IPS DF 6.9 (cell line): ENCODE results near the gene ELFN2.
A peak's percentile ranks its signal among the peaks of the same experiment; 100 is the strongest.

Experiments used
- DNase-seq: peaks from one replicate; pipeline ENCODE4 v3.0.0-alpha.2; 2013; ENCODE audit warnings: low read depth, low spot score
- H3K27ac ChIP-seq: one replicate; pipeline ENCODE4 v1.5.1; 2013; ENCODE audit warnings: low read length, control low read depth
- H3K27me3 ChIP-seq: 2 replicates; pipeline ENCODE4 v1.6.1; 2013; ENCODE audit warnings: mild to moderate bottlenecking, low read length; ENCODE audit not compliant: control insufficient read depth, insufficient read depth
- H3K36me3 ChIP-seq: 2 replicates; pipeline ENCODE4 v1.6.1; 2013; ENCODE audit warnings: low read length; ENCODE audit not compliant: control insufficient read depth, insufficient read depth
- H3K4me1 ChIP-seq: 2 replicates; pipeline ENCODE4 v1.6.1; 2013; ENCODE audit warnings: low read length; ENCODE audit not compliant: control insufficient read depth, insufficient read depth
- H3K4me3 ChIP-seq: 2 replicates; pipeline ENCODE4 v1.5.1; 2013; ENCODE audit warnings: mild to moderate bottlenecking, low read length
- H3K9me3 ChIP-seq: 2 replicates; pipeline ENCODE4 v1.6.1; 2013; ENCODE audit warnings: low read length, inconsistent platforms; ENCODE audit not compliant: control insufficient read depth, insufficient read depth
- WGBS: extraction: QIAGEN DNeasy Blood & Tissue Kit; methylation state at CpG from one replicate; pipeline ENCODE4 v1.1.7; 2013; ENCODE audit warnings: mixed read lengths, missing lambda C conversion rate; ENCODE audit not compliant: insufficient read length, insufficient coverage; 5-methylcytosine and 5-hydroxymethylcytosine counted together

The ELFN2 gene

GRCh38 chr22:37427711-37428635, 694 bp upstream of the ELFN2 start:
- DNase-seq = no peak
- Histone ChIP-seq H3K4me3 (peak overlapping the region; percentile 49; the same call in 1 of the 2 replicates), H3K27ac (no peak overlapping the region), H3K27me3 (peaks cover 25% of the 10 kb centered on the region), H3K9me3 (no peaks in the 10 kb centered on the region), H3K4me1 (peaks cover 8% of the 10 kb centered on the region; the same call in 1 of the 2 replicates), H3K36me3 (no peaks in the 10 kb centered on the region)
- WGBS = no CpG with 5 or more reads among the region's 59 CpGs

DNA sequence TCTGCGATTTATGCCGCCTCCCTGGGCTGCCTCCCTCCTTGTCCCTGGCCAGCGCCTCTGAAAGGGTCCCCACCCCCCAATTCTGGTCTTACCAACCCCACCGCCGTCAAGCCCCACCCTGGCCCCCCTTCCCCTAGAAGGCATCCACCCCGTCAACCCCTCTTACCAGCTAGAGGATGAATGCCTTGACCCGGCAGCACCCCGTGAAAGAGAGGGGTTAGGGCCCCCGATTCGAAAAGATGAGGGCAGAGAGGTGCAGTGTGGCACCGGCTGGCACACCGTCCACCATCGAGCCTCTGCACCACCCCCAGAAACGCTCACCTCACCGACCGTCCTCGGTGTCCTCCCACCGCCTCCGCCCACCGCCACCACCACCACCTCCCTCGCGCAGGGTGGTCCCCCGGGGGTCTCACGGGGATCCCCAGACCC, 559 bp downstream of the ELFN2 start:
- no CpG with 5 or more reads among the region's 24 CpGs for WGBS

DNA sequence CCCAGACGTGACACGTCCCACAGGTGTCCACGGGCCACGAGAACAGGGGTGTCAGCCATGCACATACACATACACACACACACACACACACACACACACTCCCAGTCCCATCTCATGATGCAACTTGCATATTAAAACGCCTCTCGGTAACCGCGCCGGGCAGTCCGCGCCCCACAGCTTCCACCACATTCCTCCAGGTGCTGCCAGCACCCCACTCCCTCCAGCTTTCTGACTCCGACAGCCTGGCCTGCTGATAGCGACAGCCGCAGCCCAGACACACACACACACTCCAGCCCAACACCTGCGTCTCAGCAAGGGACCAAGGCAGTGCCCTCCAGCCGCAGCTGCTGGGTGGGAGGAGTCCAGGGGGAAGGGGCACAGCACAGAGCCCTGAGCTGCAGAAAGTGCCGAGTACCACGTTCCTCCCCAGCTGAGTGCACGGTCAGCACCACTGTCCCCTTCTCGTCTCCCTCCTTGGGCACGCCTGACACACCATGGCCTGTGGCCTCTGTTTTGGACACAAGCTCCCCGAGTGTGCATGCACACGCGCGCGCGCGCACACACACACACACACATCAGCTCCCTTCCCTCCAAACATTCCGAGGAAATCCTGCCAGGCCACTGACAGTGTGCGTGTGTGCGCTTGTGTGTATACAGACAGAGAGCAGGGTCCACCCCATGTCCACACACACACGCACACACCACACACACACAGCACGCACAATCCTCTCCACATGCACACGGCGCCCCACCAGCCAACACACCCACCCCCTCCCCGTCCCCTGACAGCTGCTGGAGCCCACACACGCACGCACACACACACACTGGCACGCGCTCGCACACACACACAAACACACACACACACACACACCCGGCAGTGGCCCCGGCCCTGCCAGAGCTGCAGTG, 1.2 kb downstream of the ELFN2 start:
- H3K4me3 ChIP-seq = peak overlapping the region; percentile 0; the same call in 1 of the 2 replicates
- DNase-seq = no peak
- no CpG with 5 or more reads among the region's 43 CpGs for WGBS
- no peaks in the 10 kb centered on the region for H3K9me3 ChIP-seq
- H3K27ac ChIP-seq = no peak overlapping the region
- no peaks in the 10 kb centered on the region for H3K36me3 ChIP-seq
- peaks cover 25% of the 10 kb centered on the region for H3K27me3 ChIP-seq
- peaks cover 8% of the 10 kb centered on the region; the same call in 1 of the 2 replicates for H3K4me1 ChIP-seq

More for the DNA sequence above, 559 bp downstream of the ELFN2 start:
- DNase-seq = no peak
- Histone ChIP-seq H3K27ac (no peak overlapping the region), H3K27me3 (peaks cover 25% of the 10 kb centered on the region), H3K9me3 (no peaks in the 10 kb centered on the region), H3K4me3 (peak overlapping the region; percentile 49; the same call in 1 of the 2 replicates), H3K4me1 (peaks cover 8% of the 10 kb centered on the region; the same call in 1 of the 2 replicates), H3K36me3 (no peaks in the 10 kb centered on the region)

DNA sequence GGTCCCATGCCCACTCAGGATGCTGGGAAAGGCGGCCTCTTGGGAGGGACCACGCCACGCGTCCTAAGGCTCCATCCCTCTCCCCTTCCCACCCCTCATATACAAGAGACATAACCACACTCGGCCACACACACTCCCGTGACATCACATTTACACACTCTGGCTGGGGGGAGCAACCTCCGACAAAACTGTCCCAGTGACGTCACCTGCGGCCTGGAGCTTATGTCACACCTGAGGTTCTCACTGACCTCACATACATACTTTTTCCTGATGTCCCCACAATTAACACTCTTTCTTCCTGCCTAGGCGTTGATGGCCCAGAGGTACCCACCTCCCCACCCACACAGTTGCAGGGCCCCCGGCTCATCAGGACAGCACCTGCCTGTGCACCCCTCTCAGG, 1.9 kb downstream of the ELFN2 start:
- WGBS = no CpG with 5 or more reads among the region's 11 CpGs
- Histone ChIP-seq H3K4me3 (no peak overlapping the region), H3K9me3 (no peaks in the 10 kb centered on the region), H3K4me1 (peaks cover 10% of the 10 kb centered on the region), H3K27ac (no peak overlapping the region), H3K36me3 (no peaks in the 10 kb centered on the region), H3K27me3 (peaks cover 25% of the 10 kb centered on the region)
- no peak for DNase-seq

DNA sequence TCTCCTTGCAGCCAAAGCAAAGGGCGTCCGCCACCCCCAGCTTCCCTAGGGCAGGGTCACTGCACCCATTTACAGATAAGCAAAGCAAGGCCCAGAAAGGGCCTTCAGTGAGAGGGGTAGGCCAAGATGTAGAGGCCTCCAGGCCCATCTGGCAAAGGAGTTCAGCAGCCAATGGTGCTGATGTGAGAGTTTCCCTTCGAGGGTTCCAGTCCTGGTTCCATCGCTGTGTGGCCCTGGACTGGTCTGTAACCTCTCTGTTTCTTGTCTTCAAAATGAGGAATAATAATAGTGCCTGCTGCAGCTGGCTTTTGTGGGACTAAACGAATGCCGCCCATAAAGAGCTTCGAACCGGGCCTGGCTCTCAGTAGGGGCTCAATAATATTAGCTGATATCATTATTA, 4.0 kb downstream of the ELFN2 start:
- no peak overlapping the region for H3K27ac ChIP-seq
- H3K27me3 ChIP-seq = peaks cover 19% of the 10 kb centered on the region
- H3K9me3 ChIP-seq = no peaks in the 10 kb centered on the region
- no CpG with 5 or more reads among the region's 8 CpGs for WGBS
- no peak overlapping the region for H3K4me3 ChIP-seq
- DNase-seq = no peak
- no peaks in the 10 kb centered on the region for H3K36me3 ChIP-seq
- H3K4me1 ChIP-seq = peaks cover 14% of the 10 kb centered on the region

DNA sequence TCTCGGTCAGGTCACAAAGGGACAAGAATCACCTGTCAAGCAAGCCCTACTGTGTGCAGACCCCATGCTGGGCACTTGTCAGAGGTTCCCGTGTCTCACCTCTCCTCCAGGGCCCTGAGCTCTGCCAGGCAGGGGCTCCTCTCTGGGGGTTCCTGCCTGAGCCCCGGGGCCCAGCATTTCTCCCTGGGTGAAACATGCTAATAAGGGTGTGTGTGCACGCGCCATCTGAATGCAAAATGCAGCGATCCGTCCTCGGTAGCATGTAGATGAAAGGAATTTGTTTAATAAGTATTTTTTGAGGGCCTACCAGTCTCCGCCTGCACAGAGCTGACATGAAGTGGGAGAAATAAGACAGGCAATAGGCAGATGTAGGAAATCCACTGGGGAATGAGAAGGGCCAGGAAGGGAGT, 5.8 kb downstream of the ELFN2 start:
- Histone ChIP-seq H3K4me1 (peaks cover 14% of the 10 kb centered on the region), H3K27me3 (peaks cover 7% of the 10 kb centered on the region), H3K36me3 (no peaks in the 10 kb centered on the region), H3K4me3 (no peak overlapping the region), H3K27ac (no peak overlapping the region), H3K9me3 (no peaks in the 10 kb centered on the region)
- WGBS = no CpG with 5 or more reads among the region's 9 CpGs
- DNase-seq = no peak

DNA sequence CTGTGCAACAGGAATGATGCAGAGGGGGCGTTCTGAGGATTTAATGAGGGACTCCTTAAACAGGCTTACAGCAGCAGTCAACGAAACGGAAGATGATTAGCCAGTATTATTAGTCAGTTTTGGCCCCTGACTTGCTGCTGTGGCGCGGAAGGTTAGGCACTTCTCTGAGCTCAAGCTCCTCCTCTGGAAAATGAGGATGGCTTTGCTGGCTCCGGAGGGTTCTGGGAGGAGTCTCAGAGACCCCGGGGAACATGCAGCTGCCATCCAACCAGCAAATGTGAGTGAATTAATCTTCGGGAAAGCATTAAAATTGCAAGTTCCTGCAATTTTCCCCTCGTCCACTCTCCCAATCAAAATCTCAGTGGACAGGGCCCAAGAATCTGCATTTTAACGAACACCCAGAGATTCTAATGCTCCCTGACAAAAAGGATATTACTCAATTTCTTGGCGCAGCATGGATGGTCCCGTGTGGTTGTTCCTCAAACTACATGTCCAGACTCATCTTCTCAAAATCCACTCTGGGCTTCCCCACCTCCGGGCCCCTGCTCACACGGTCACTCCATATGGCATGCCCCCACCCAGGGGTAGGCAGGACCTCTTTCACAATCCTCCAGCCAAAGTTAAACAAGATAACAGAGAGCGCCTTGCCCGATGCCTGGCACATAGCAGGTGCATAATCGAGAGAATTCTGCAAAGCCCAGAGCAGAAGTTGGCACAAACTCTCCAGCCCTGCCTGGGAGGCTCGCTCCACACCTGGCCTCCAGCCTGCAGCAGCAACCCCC, 6.4 kb downstream of the ELFN2 start:
- no CpG with 5 or more reads among the region's 18 CpGs for WGBS
- H3K27me3 ChIP-seq = peaks cover under 1% of the 10 kb centered on the region; the same call in 1 of the 2 replicates

GRCh38 chr22:37419969-37420685, 7.2 kb downstream of the ELFN2 start:
- Histone ChIP-seq H3K9me3 (no peaks in the 10 kb centered on the region), H3K4me3 (peak overlapping the region; percentile 31; the same call in 1 of the 2 replicates), H3K36me3 (no peaks in the 10 kb centered on the region), H3K4me1 (peaks cover 6% of the 10 kb centered on the region), H3K27ac (no peak overlapping the region), H3K27me3 (no peaks in the 10 kb centered on the region; the same call in 1 of the 2 replicates)
- WGBS = no CpG with 5 or more reads among the region's 70 CpGs
- no peak for DNase-seq

More for the DNA sequence above, 6.4 kb downstream of the ELFN2 start:
- peak overlapping the region; percentile 31; the same call in 1 of the 2 replicates for H3K4me3 ChIP-seq
- DNase-seq = no peak
- H3K9me3 ChIP-seq = no peaks in the 10 kb centered on the region
- H3K4me1 ChIP-seq = peaks cover 9% of the 10 kb centered on the region
- no peaks in the 10 kb centered on the region for H3K36me3 ChIP-seq
- no peak overlapping the region for H3K27ac ChIP-seq

GRCh38 chr22:37419370-37419968, 7.8 kb downstream of the ELFN2 start:
- no peaks in the 10 kb centered on the region for H3K9me3 ChIP-seq
- H3K4me1 ChIP-seq = peaks cover 6% of the 10 kb centered on the region
- H3K4me3 ChIP-seq = peak overlapping the region; percentile 31; the same call in 1 of the 2 replicates
- WGBS = no CpG with 5 or more reads among the region's 43 CpGs
- no peaks in the 10 kb centered on the region; the same call in 1 of the 2 replicates for H3K27me3 ChIP-seq
- no peaks in the 10 kb centered on the region for H3K36me3 ChIP-seq
- DNase-seq = no peak
- no peak overlapping the region for H3K27ac ChIP-seq
